ENCODE measurements around the gene TAF4. TPM values are rescaled to one million over a fixed set of nuclear protein-coding genes. Genes with fewer than 3 reads are reported as not detected.

The TAF4 gene
- total RNA-seq, 1 donor from 2014 or later, result 20.0 TPM

DNA sequence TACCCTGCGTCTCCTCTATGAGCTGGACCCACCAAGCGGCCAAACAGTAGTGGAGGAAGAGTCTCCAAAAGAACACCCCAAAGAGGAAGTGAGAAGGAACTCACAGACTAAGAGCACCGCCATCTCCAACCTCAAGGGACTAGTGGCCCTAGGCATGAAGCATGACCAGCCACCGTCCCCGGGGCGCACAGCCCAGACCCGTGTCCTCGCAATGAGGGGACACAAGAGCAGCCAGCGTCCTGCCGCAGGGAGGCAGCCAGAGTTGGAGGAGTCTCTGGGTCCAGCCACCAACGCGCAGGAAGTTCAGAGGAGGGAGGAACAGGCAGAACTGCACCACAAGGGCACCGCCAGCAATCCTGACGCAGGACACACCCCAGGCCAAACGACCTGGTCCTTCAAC, 72.6 kb downstream of the TAF4 start:
- H3K9me3 Mint-ChIP-seq (ENCODE audit: unreplicated experiment), result no peaks in the 10 kb centered on the region
- H3K27me3 Mint-ChIP-seq (ENCODE audit: unreplicated experiment), result peaks cover 3% of the 10 kb centered on the region
- H3K4me3 Mint-ChIP-seq (ENCODE audit: unreplicated experiment), result no peak overlapping the region
- TF ChIP-seq, protein P1, sequence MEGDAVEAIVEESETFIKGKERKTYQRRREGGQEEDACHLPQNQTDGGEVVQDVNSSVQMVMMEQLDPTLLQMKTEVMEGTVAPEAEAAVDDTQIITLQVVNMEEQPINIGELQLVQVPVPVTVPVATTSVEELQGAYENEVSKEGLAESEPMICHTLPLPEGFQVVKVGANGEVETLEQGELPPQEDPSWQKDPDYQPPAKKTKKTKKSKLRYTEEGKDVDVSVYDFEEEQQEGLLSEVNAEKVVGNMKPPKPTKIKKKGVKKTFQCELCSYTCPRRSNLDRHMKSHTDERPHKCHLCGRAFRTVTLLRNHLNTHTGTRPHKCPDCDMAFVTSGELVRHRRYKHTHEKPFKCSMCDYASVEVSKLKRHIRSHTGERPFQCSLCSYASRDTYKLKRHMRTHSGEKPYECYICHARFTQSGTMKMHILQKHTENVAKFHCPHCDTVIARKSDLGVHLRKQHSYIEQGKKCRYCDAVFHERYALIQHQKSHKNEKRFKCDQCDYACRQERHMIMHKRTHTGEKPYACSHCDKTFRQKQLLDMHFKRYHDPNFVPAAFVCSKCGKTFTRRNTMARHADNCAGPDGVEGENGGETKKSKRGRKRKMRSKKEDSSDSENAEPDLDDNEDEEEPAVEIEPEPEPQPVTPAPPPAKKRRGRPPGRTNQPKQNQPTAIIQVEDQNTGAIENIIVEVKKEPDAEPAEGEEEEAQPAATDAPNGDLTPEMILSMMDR (IDR thresholded peaks at IDR 0.05; ENCODE audit: partially characterized antibody, unreplicated experiment), result no peak
- no peak overlapping the region for H3K27ac Mint-ChIP-seq (ENCODE audit: unreplicated experiment)
- DNase-seq, result no peak
- no peaks in the 10 kb centered on the region for H3K4me1 Mint-ChIP-seq (ENCODE audit: low read depth, unreplicated experiment)
- H3K36me3 Mint-ChIP-seq (ENCODE audit: unreplicated experiment), result peaks cover 39% of the 10 kb centered on the region

- TF ChIP-seq, protein P1 (IDR thresholded peaks at IDR 0.05; ENCODE audit: partially characterized antibody, unreplicated experiment), result no peak
- no peak overlapping the region for H3K4me3 Mint-ChIP-seq (ENCODE audit: unreplicated experiment)
- peaks cover 3% of the 10 kb centered on the region for H3K27me3 Mint-ChIP-seq (ENCODE audit: unreplicated experiment)
- no peak for DNase-seq
- no peaks in the 10 kb centered on the region for H3K9me3 Mint-ChIP-seq (ENCODE audit: unreplicated experiment)
- H3K27ac Mint-ChIP-seq (ENCODE audit: unreplicated experiment), result no peak overlapping the region
- H3K36me3 Mint-ChIP-seq (ENCODE audit: unreplicated experiment), result peaks cover 39% of the 10 kb centered on the region
- H3K4me1 Mint-ChIP-seq (ENCODE audit: low read depth, unreplicated experiment), result no peaks in the 10 kb centered on the region
Observed at GRCh38 chr20:61991476-61991875, 74.2 kb downstream of the TAF4 start.

DNA sequence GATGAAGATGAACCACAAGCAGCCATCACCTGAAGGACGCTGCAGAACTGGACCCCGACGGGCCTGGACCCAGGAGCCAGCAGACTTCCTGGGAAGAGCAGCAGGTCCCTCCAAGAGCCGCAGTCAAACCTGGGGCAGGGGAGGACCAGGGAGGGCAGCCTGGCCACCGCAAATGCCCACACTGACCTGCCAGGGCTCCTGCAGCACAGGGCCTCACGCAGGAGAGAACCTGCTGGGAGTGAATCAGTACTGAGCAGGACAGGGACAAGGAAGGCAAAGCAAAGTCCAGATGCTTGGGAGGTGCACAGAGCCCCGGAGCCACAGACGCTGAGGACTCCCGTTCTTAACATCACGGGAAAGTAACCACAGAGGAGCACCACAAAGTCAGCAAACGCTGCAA, 75.2 kb downstream of the TAF4 start:
- TF ChIP-seq, protein P1 (IDR thresholded peaks at IDR 0.05; ENCODE audit: partially characterized antibody, unreplicated experiment), result no peak
- Mint-ChIP-seq H3K27me3 (ENCODE audit: unreplicated experiment) (peaks cover 3% of the 10 kb centered on the region), H3K36me3 (ENCODE audit: unreplicated experiment) (peaks cover 39% of the 10 kb centered on the region), H3K9me3 (ENCODE audit: unreplicated experiment) (no peaks in the 10 kb centered on the region), H3K4me3 (ENCODE audit: unreplicated experiment) (no peak overlapping the region), H3K4me1 (ENCODE audit: low read depth, unreplicated experiment) (no peaks in the 10 kb centered on the region), H3K27ac (ENCODE audit: unreplicated experiment) (no peak overlapping the region)
- no peak for DNase-seq

- Mint-ChIP-seq H3K4me3 (ENCODE audit: unreplicated experiment) (no peak overlapping the region), H3K9me3 (ENCODE audit: unreplicated experiment) (no peaks in the 10 kb centered on the region), H3K27me3 (ENCODE audit: unreplicated experiment) (peaks cover 3% of the 10 kb centered on the region), H3K27ac (ENCODE audit: unreplicated experiment) (no peak overlapping the region), H3K4me1 (ENCODE audit: low read depth, unreplicated experiment) (no peaks in the 10 kb centered on the region), H3K36me3 (ENCODE audit: unreplicated experiment) (peaks cover 39% of the 10 kb centered on the region)
- DNase-seq, result no peak
- TF ChIP-seq, protein P1 (IDR thresholded peaks at IDR 0.05; ENCODE audit: partially characterized antibody, unreplicated experiment), result no peak
Observed at GRCh38 chr20:61989741-61990140, 75.9 kb downstream of the TAF4 start.

DNA sequence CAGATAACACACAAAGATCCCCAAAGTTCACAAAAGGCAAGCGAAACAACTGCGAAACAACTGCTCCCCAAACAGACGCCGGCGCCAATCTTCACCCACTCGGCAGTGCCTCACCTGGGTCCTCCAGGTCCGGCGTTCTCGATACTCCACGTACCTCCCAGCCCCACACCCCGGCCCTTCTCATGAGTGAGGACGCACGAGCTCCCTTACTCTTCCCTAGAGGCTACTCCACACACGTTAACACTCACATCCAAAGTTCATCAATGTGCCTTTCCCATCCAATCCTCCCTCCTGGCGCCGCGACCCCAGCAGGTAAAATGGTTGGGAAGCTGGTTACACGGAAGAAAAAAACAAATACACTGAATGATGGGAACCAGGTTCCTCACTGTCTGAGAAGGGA, 77.0 kb downstream of the TAF4 start:
- no peak for DNase-seq
- H3K9me3 Mint-ChIP-seq (ENCODE audit: unreplicated experiment), result no peaks in the 10 kb centered on the region
- TF ChIP-seq, protein P1 (IDR thresholded peaks at IDR 0.05; ENCODE audit: partially characterized antibody, unreplicated experiment), result no peak
- no peak overlapping the region for H3K27ac Mint-ChIP-seq (ENCODE audit: unreplicated experiment)
- no peaks in the 10 kb centered on the region for H3K4me1 Mint-ChIP-seq (ENCODE audit: low read depth, unreplicated experiment)
- peaks cover 6% of the 10 kb centered on the region for H3K27me3 Mint-ChIP-seq (ENCODE audit: unreplicated experiment)
- no peak overlapping the region for H3K4me3 Mint-ChIP-seq (ENCODE audit: unreplicated experiment)
- peaks cover 31% of the 10 kb centered on the region for H3K36me3 Mint-ChIP-seq (ENCODE audit: unreplicated experiment)
